GM23338 (cell line): ENCODE results near the gene TSPAN4. TPM values are rescaled to one million over a fixed set of nuclear protein-coding genes. Genes with fewer than 3 reads are reported as not detected.

Experiments used
- ATAC-seq: fragments of 200-7000 bp; cut with Tn5 transposase; 3 replicates; pipeline ENCODE4 v1.9.1; 2020
- DNase-seq: peaks from one replicate; pipeline ENCODE4 v3.0.0-alpha.2; 2015; ENCODE audit warnings: low spot score
- H2AFZ ChIP-seq: fragments of 200-600 bp; sonication (generic); 2 replicates; pipeline ENCODE4 v1.8.0; 2016; ENCODE audit warnings: antibody characterized with exemption, mild to moderate bottlenecking, moderate library complexity
- H3F3A ChIP-seq: fragments of 200-600 bp; sonication (generic); replicated peaks from 2 replicates; pipeline ENCODE4 v1.8.0; 2017; ENCODE audit warnings: antibody characterized with exemption, mixed run types, low read depth
- H3K27ac ChIP-seq: fragments of 200-600 bp; sonication (generic); 2 replicates; pipeline ENCODE4 v1.6.1; 2016; ENCODE audit warnings: low read depth
- H3K27me3 ChIP-seq: fragments of 200-600 bp; sonication (generic); 2 replicates; pipeline ENCODE4 v1.8.0; 2016; ENCODE audit warnings: mild to moderate bottlenecking, mixed run types, moderate library complexity; ENCODE audit not compliant: insufficient read depth
- H3K36me3 ChIP-seq: fragments of 200-600 bp; sonication (generic); 2 replicates; pipeline ENCODE4 v1.8.0; 2016; ENCODE audit warnings: mild to moderate bottlenecking; ENCODE audit not compliant: insufficient read depth
- H3K4me1 ChIP-seq: fragments of 200-600 bp; sonication (generic); 2 replicates; pipeline ENCODE4 v1.8.0; 2016; ENCODE audit warnings: mild to moderate bottlenecking, moderate library complexity; ENCODE audit not compliant: insufficient read depth
- H3K4me2 ChIP-seq: fragments of 200-600 bp; sonication (generic); 2 replicates; pipeline ENCODE4 v1.7.1; 2017; ENCODE audit warnings: mixed run types
- H3K4me3 ChIP-seq: fragments of 200-600 bp; sonication (generic); 2 replicates; pipeline ENCODE4 v1.6.1; 2016; ENCODE audit warnings: mixed run types
- H3K79me2 ChIP-seq: fragments of 200-600 bp; sonication (generic); replicated peaks from 2 replicates; pipeline ENCODE4 v1.8.0; 2017; ENCODE audit warnings: mild to moderate bottlenecking; ENCODE audit not compliant: insufficient read depth
- H3K9me2 ChIP-seq: fragments of 200-600 bp; sonication (generic); 2 replicates; pipeline ENCODE4 v1.8.0; 2017; ENCODE audit not compliant: insufficient read depth
- H4K20me1 ChIP-seq: fragments of 200-600 bp; sonication (generic); replicated peaks from 2 replicates; pipeline ENCODE4 v1.8.0; 2017; ENCODE audit warnings: mild to moderate bottlenecking; ENCODE audit not compliant: insufficient read depth
- H3K27ac Mint-ChIP-seq: 2 replicates; pipeline ENCODE4 v1.8.0; 2020; ENCODE audit warnings: inconsistent platforms, mild to moderate bottlenecking, moderate library complexity, mixed read lengths
- H3K27me3 Mint-ChIP-seq: 3 replicates; pipeline ENCODE4 v1.8.0; 2022; ENCODE audit warnings: low read depth, mild to moderate bottlenecking, moderate library complexity, mixed read lengths, inconsistent platforms; ENCODE audit not compliant: insufficient read depth, poor library complexity
- H3K36me3 Mint-ChIP-seq: 3 replicates; pipeline ENCODE4 v1.8.0; 2021; ENCODE audit warnings: low read depth, mild to moderate bottlenecking, inconsistent platforms, moderate library complexity, mixed read lengths
- H3K4me1 Mint-ChIP-seq: 3 replicates; pipeline ENCODE4 v1.8.0; 2020; ENCODE audit warnings: mild to moderate bottlenecking, inconsistent platforms, mixed read lengths
- H3K4me3 Mint-ChIP-seq: 3 replicates; pipeline ENCODE4 v1.8.0; 2021; ENCODE audit warnings: moderate library complexity, mild to moderate bottlenecking, inconsistent platforms, mixed read lengths
- H3K9me3 Mint-ChIP-seq: 3 replicates; pipeline ENCODE4 v1.8.0; 2020; ENCODE audit warnings: moderate library complexity, mild to moderate bottlenecking, inconsistent platforms, mixed read lengths
- CREB1 ChIP-seq: fragments of 250-450 bp; sonication (Bioruptor Pico); IDR thresholded peaks from 2 replicates; pipeline ENCODE4 v1.5.0; 2020; ENCODE audit warnings: low read depth, mild to moderate bottlenecking, moderate library complexity
- CTCF ChIP-seq, 2 experiments: fragments of 200-600 bp in 1 of 2; sonication (generic) in 1 of 2; conservative IDR thresholded peaks; 2 replicates each; pipeline versions ENCODE4 v1.5.1 to v1.6.1; 2016 to 2017; ENCODE audit warnings: antibody characterized with exemption in 2 of 2, low read depth in 2 of 2, mild to moderate bottlenecking in 2 of 2, moderate library complexity in 1 of 2
- EZH2 ChIP-seq: fragments of 200-600 bp; sonication (generic); IDR thresholded peaks from one replicate; pipeline ENCODE4 v1.8.0; 2017; ENCODE audit warnings: antibody characterized with exemption, mild to moderate bottlenecking, low read depth; ENCODE audit not compliant: unreplicated experiment
- EZH2phosphoT487 ChIP-seq: fragments of 200-600 bp; sonication (generic); IDR thresholded peaks from one replicate; pipeline ENCODE4 v1.8.1; 2018; ENCODE audit warnings: antibody characterized with exemption; ENCODE audit not compliant: unreplicated experiment
- JUNB ChIP-seq: IDR thresholded peaks from one replicate; pipeline ENCODE4 v1.6.1; 2016; ENCODE audit warnings: antibody characterized with exemption; ENCODE audit not compliant: unreplicated experiment
- NANOG ChIP-seq: IDR thresholded peaks from 2 replicates; pipeline ENCODE4 v1.6.1; 2016; ENCODE audit warnings: antibody characterized with exemption, borderline replicate concordance
- POLR2AphosphoS5 ChIP-seq: IDR thresholded peaks from 2 replicates; pipeline ENCODE4 v1.6.1; 2016; ENCODE audit warnings: antibody characterized with exemption, low read depth
- STAT1 ChIP-seq: IDR thresholded peaks from one replicate; pipeline ENCODE4 v1.6.1; 2016; ENCODE audit warnings: antibody characterized with exemption; ENCODE audit not compliant: unreplicated experiment
- ZNF114 ChIP-seq: fragments of 250-450 bp; sonication (Bioruptor Pico); IDR thresholded peaks from 2 replicates; pipeline ENCODE4 v1.5.0; 2020; ENCODE audit warnings: mild to moderate bottlenecking, moderate library complexity
- ZNF331 ChIP-seq: fragments of 250-450 bp; sonication (Bioruptor Pico); IDR thresholded peaks from 2 replicates; pipeline ENCODE4 v1.5.0; 2020; ENCODE audit warnings: low read depth, mild to moderate bottlenecking, moderate library complexity
- polyA plus RNA-seq: library from polyadenylated mRNA; unstranded; fragments of >200 nt; fragmentation: Nextera tagmentation; extraction: Ambion mirVana; gene quantifications from 2 replicates; pipeline ENCODE4 v1.2.1, GENCODE V29; 2016
- total RNA-seq: library from RNA; depleted of rRNA; stranded (reverse); fragments of >200 nt; shearing (Covaris generic); gene quantifications from 2 replicates; pipeline ENCODE4 v1.2.3, GENCODE V29; 2014
- TF ChIP-seq, protein P1 (sequence below): IDR thresholded peaks from 2 replicates; pipeline ENCODE4 v1.6.1; 2016; ENCODE audit warnings: antibody characterized with exemption

TSPAN4 gene
- total and polyA plus RNA-seq, 2 experiments from 2014 or later, result 76.8 to 150 TPM

GRCh38 chr11:888310-889212, 45.9 kb downstream of the TSPAN4 start:
- Histone ChIP-seq H3K36me3 (no peaks in the 10 kb centered on the region), H3K4me3 (no peak overlapping the region), H3K79me2 (no peaks in the 10 kb centered on the region), H3K4me2 (no peak overlapping the region), H3K27me3 (no peaks in the 10 kb centered on the region), H3K27ac (no peak overlapping the region), H2AFZ (no peak overlapping the region), H3K9me2 (no peaks in the 10 kb centered on the region), H3K4me1 (no peaks in the 10 kb centered on the region; the same call in 1 of the 2 replicates), H4K20me1 (0 out of 2 replicates have a peak, but pooled peaks cover 3% of the 10 kb centered on the region), H3F3A (no peaks in the 10 kb centered on the region)
- peaks cover 3% of the 10 kb centered on the region; the same call in 2 of the 3 replicates for H3K9me3 Mint-ChIP-seq
- ATAC-seq, result no peak
- peaks cover 8% of the 10 kb centered on the region for H3K4me1 Mint-ChIP-seq
- H3K4me3 Mint-ChIP-seq, result no peak overlapping the region
- peaks cover 15% of the 10 kb centered on the region for H3K27me3 Mint-ChIP-seq
- peaks cover 15% of the 10 kb centered on the region for H3K36me3 Mint-ChIP-seq
- no peak for DNase-seq
- TF ChIP-seq CTCF (conservative IDR thresholded peaks at IDR 0.05; ENCODE audit: low read depth in 2 of 2) (no peak), CREB1 (CRISPR knock-in tag) (no peak), POLR2AphosphoS5 (no peak), ZNF114 (CRISPR knock-in tag) (no peak), EZH2phosphoT487 (no peak), STAT1 (no peak), EZH2 (no peak), JUNB (no peak)
- H3K27ac Mint-ChIP-seq, result no peak overlapping the region

DNA sequence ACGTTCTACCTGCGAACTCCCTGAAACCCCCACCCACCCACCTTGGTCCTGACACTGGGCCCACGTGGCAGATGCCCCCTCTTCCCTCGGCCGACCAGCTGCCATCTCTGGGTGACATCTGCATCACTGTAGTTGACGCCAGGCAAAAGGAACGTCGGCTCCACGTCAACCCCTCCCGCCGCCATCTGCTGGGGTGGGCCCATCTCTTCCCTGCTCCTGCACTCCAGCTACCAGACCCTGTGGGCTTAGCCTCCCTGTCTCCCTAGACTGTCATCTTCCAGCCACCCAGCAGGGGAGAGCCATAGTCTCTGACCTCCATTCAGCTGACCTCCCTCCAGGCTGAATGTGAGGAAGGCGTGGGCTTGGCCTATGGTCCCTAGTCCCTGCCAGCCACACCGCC, 46.6 kb downstream of the TSPAN4 start:
- Mint-ChIP-seq H3K36me3 (peaks cover 13% of the 10 kb centered on the region), H3K9me3 (peaks cover 3% of the 10 kb centered on the region; the same call in 2 of the 3 replicates), H3K27ac (no peak overlapping the region), H3K4me3 (no peak overlapping the region), H3K4me1 (peaks cover 9% of the 10 kb centered on the region), H3K27me3 (peaks cover 17% of the 10 kb centered on the region)
- Histone ChIP-seq H3K27me3 (no peaks in the 10 kb centered on the region), H3K4me1 (no peaks in the 10 kb centered on the region; the same call in 1 of the 2 replicates), H3K9me2 (no peaks in the 10 kb centered on the region), H3K79me2 (no peaks in the 10 kb centered on the region), H4K20me1 (0 out of 2 replicates have a peak, but pooled peaks cover 3% of the 10 kb centered on the region), H2AFZ (no peak overlapping the region), H3K4me2 (no peak overlapping the region), H3K27ac (no peak overlapping the region), H3K4me3 (no peak overlapping the region), H3K36me3 (no peaks in the 10 kb centered on the region), H3F3A (no peaks in the 10 kb centered on the region)
- ATAC-seq (no peak), DNase-seq (no peak)
- TF ChIP-seq CREB1 (CRISPR knock-in tag) (no peak), JUNB (no peak), EZH2phosphoT487 (no peak), CTCF (conservative IDR thresholded peaks at IDR 0.05; ENCODE audit: low read depth in 2 of 2) (no peak), POLR2AphosphoS5 (no peak), ZNF331 (CRISPR knock-in tag) (no peak), ZNF114 (CRISPR knock-in tag) (no peak), EZH2 (no peak), NANOG (no peak)
- TF ChIP-seq, protein P1, sequence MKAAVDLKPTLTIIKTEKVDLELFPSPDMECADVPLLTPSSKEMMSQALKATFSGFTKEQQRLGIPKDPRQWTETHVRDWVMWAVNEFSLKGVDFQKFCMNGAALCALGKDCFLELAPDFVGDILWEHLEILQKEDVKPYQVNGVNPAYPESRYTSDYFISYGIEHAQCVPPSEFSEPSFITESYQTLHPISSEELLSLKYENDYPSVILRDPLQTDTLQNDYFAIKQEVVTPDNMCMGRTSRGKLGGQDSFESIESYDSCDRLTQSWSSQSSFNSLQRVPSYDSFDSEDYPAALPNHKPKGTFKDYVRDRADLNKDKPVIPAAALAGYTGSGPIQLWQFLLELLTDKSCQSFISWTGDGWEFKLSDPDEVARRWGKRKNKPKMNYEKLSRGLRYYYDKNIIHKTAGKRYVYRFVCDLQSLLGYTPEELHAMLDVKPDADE, result no peak
